ENCODE results near the gene ZBTB11. TPM values are rescaled to one million over a fixed set of nuclear protein-coding genes. Genes with fewer than 3 reads are reported as not detected.

ZBTB11 gene
- total and polyA plus RNA-seq, 9 of the 15 experiments (the other 6 are each of a cell fraction or from before 2014, with no cell fraction given) = 6.2 to 31.9 (median 21.4) TPM

DNA sequence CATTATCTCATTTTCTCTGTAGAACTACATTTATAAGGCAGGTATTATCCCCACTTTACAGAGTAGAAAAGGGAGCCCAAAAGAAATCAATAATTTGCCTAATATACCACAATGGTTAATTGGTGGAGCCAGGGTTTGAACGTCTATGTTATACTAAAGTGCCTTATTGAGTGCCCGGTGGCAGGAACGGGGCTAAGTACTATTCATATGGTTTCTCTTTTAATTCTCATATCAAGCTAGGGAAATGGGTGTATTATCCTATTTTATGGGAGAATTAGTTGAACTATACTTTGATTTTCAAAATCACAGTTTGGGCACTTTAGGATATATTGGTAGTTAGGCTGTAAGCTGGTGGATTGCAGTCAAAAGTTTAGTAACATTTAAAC lies 49.0 kb upstream of the ZBTB11 start:
- ATAC-seq (no peak), FAIRE-seq (no peak), DNase-seq (ENCODE audit: extremely low read depth in 1 of 4, low spot score in 3 of 4) (no peak)
- peaks cover 35% of the 10 kb centered on the region; the same call in 2 of the 3 replicates for H3K36me3 ChIP-seq (ENCODE audit: control insufficient read depth, insufficient read depth, low read length)
- peak overlapping the region; percentile 95; the same call in 1 of the 2 replicates for H2AFZ ChIP-seq (ENCODE audit: low read depth, low read length)
- peak overlapping the region; percentile 89 for H3K4me2 ChIP-seq (ENCODE audit: insufficient read depth, low read length)
- H3K27ac ChIP-seq (ENCODE audit: extremely low read depth, low read depth, low read length) = peak overlapping the region; percentile 73; the same call in 2 of the 3 replicates
- H3K9me1 ChIP-seq (ENCODE audit: control insufficient read depth, insufficient read depth, low read length) = no peaks in the 10 kb centered on the region
- H4K20me1 ChIP-seq (replicated peaks; ENCODE audit: control insufficient read depth, insufficient read depth, low read length) = no peaks in the 10 kb centered on the region
- TF ChIP-seq RBM25 (IDR thresholded peaks at IDR 0.05; ENCODE audit: low read depth, low read length, severe bottlenecking) = peak; percentile 8
- TF ChIP-seq BRD9 (IDR thresholded peaks at IDR 0.05; ENCODE audit: low read depth, partially characterized antibody) = peak; percentile 3
- TF ChIP-seq, protein P1, sequence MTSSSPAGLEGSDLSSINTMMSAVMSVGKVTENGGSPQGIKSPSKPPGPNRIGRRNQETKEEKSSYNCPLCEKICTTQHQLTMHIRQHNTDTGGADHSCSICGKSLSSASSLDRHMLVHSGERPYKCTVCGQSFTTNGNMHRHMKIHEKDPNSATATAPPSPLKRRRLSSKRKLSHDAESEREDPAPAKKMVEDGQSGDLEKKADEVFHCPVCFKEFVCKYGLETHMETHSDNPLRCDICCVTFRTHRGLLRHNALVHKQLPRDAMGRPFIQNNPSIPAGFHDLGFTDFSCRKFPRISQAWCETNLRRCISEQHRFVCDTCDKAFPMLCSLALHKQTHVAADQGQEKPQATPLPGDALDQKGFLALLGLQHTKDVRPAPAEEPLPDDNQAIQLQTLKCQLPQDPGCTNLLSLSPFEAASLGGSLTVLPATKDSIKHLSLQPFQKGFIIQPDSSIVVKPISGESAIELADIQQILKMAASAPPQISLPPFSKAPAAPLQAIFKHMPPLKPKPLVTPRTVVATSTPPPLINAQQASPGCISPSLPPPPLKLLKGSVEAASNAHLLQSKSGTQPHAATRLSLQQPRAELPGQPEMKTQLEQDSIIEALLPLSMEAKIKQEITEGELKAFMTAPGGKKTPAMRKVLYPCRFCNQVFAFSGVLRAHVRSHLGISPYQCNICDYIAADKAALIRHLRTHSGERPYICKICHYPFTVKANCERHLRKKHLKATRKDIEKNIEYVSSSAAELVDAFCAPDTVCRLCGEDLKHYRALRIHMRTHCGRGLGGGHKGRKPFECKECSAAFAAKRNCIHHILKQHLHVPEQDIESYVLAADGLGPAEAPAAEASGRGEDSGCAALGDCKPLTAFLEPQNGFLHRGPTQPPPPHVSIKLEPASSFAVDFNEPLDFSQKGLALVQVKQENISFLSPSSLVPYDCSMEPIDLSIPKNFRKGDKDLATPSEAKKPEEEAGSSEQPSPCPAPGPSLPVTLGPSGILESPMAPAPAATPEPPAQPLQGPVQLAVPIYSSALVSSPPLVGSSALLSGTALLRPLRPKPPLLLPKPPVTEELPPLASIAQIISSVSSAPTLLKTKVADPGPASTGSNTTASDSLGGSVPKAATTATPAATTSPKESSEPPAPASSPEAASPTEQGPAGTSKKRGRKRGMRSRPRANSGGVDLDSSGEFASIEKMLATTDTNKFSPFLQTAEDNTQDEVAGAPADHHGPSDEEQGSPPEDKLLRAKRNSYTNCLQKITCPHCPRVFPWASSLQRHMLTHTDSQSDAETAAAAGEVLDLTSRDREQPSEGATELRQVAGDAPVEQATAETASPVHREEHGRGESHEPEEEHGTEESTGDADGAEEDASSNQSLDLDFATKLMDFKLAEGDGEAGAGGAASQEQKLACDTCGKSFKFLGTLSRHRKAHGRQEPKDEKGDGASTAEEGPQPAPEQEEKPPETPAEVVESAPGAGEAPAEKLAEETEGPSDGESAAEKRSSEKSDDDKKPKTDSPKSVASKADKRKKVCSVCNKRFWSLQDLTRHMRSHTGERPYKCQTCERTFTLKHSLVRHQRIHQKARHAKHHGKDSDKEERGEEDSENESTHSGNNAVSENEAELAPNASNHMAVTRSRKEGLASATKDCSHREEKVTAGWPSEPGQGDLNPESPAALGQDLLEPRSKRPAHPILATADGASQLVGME (CRISPR knock-in tag; IDR thresholded peaks at IDR 0.05) = no peak
- BruUV-seq (replicated peaks) = no TSS peak
- H3K4me3 ChIP-seq = peak overlapping the region; percentile 67
- H3K4me1 ChIP-seq (replicated peaks in 1 of 2; ENCODE audit: control insufficient read depth in 2 of 2, insufficient read depth in 2 of 2, low read length in 2 of 2) = peaks cover 0 to 6% of the 10 kb centered on the region in 2 experiments; a peak in 3 of 5 replicates
- peaks cover 20% of the 10 kb centered on the region for H3K79me2 ChIP-seq (ENCODE audit: control insufficient read depth, insufficient read depth, low read length)
- H3K9ac ChIP-seq (ENCODE audit: insufficient read depth in 1 of 2, low read depth in 2 of 2, low read length in 2 of 2) = peak overlapping the region in 1 of 2 experiments; percentile 72; a peak in 2 of 4 replicates
- no peaks in the 10 kb centered on the region for H3K9me3 ChIP-seq (replicated peaks; ENCODE audit: control insufficient read depth, insufficient read depth, low read depth, low read length)
- CTCF ChIA-PET (ENCODE audit: low intra/inter-chr PET ratio) = no interaction called here
- 11% methylated on average over 3 of the region's 3 CpGs for WGBS (ENCODE audit: insufficient coverage, low coverage, missing lambda C conversion rate)
- intact Hi-C loops (cut with micrococcal nuclease) = no loop called here
- no peaks in the 10 kb centered on the region for H3K27me3 ChIP-seq (ENCODE audit: control insufficient read depth in 2 of 2, insufficient read depth in 2 of 2, low read length in 2 of 2)
- POLR2A ChIA-PET = interaction anchor here (1.2 kb wide), 1 partner anchor 26 kb away, joined by 3 read pairs; no protein-coding TSS in a partner anchor
- in situ Hi-C loops (cut with MboI) = no loop called here

Measured in K562 (cell line).